H1 (cell line): Measurements from ENCODE around the gene HMGCS2.

ENCODE experiments used
- ATF3 ChIP-seq: IDR thresholded peaks from 2 replicates; pipeline ENCODE4 v1.6.1; 2011; ENCODE audit warnings: low read depth, mild to moderate bottlenecking, low read length; ENCODE audit not compliant: insufficient read depth
- BRCA1 ChIP-seq: IDR thresholded peaks from 2 replicates; pipeline ENCODE4 v1.6.1; 2012; ENCODE audit warnings: low read depth, low read length, improper control_type of control experiment
- CEBPB ChIP-seq: IDR thresholded peaks from 2 replicates; pipeline ENCODE4 v1.6.1; 2012; ENCODE audit warnings: low read depth, low read length
- CHD1 ChIP-seq: IDR thresholded peaks from 2 replicates; pipeline ENCODE4 v1.6.1; 2012; ENCODE audit warnings: low read depth, low read length, improper control_type of control experiment
- CTCF ChIP-seq, 3 experiments: IDR thresholded peaks; 1 replicate in 2 of 3; 2 replicates in 1 of 3; pipeline versions ENCODE4 v1.5.1 to v1.6.1; 2011; ENCODE audit warnings: low read length in 3 of 3, mild to moderate bottlenecking in 3 of 3, inconsistent platforms in 2 of 3, low read depth in 1 of 3, moderate library complexity in 1 of 3; ENCODE audit not compliant: insufficient read depth in 1 of 3; ENCODE audit errors: control extremely low read depth in 1 of 3
- E2F6 ChIP-seq: IDR thresholded peaks from 2 replicates; pipeline ENCODE4 v1.6.1; 2012; ENCODE audit warnings: inconsistent platforms
- EZH2 ChIP-seq: fragments of 200-600 bp; sonication (generic); IDR thresholded peaks from 2 replicates; pipeline ENCODE4 v1.7.1; 2012; ENCODE audit warnings: low read depth, mild to moderate bottlenecking, moderate library complexity, low read length, inconsistent platforms; ENCODE audit not compliant: severe bottlenecking
- MAX ChIP-seq: IDR thresholded peaks from 2 replicates; pipeline ENCODE4 v1.6.1; 2012; ENCODE audit warnings: inconsistent platforms
- POLR2A ChIP-seq, 2 experiments: IDR thresholded peaks; 1 replicate in 1 of 2; 2 replicates in 1 of 2; pipeline ENCODE4 v1.6.1; 2011; ENCODE audit warnings: low read depth in 2 of 2, low read length in 2 of 2, mild to moderate bottlenecking in 2 of 2; ENCODE audit errors: control extremely low read depth in 1 of 2
- POLR2AphosphoS5 ChIP-seq: IDR thresholded peaks from 2 replicates; pipeline ENCODE4 v1.6.1; 2011; ENCODE audit warnings: low read depth, low read length
- RAD21 ChIP-seq, 2 experiments: IDR thresholded peaks in 1 of 2; conservative IDR thresholded peaks in 1 of 2; 2 replicates each; pipeline ENCODE4 v1.6.1; 2011; ENCODE audit warnings: low read depth in 2 of 2, low read length in 2 of 2, improper control_type of control experiment in 1 of 2, inconsistent platforms in 1 of 2, mild to moderate bottlenecking in 1 of 2, moderate library complexity in 1 of 2
- RXRA ChIP-seq: IDR thresholded peaks from 2 replicates; pipeline ENCODE4 v1.6.1; 2011; ENCODE audit warnings: low read depth, mild to moderate bottlenecking, low read length, moderate library complexity; ENCODE audit not compliant: insufficient read depth
- SIRT6 ChIP-seq: IDR thresholded peaks from one replicate; pipeline ENCODE4 v1.7.1; 2012; ENCODE audit warnings: low read length, inconsistent platforms
- TCF12 ChIP-seq: IDR thresholded peaks from 2 replicates; pipeline ENCODE4 v1.6.1; 2011; ENCODE audit warnings: low read depth, mild to moderate bottlenecking, low read length

GRCh38 chr1:119797162-119797561 is 28.5 kb upstream of the HMGCS2 start:
- no peak for TF ChIP-seq BRCA1
- no peak for TF ChIP-seq E2F6
- no peak for TF ChIP-seq CTCF (IDR thresholded peaks at IDR 0.05; ENCODE audit: control extremely low read depth in 1 of 3, insufficient read depth in 1 of 3, low read depth in 1 of 3, low read length in 3 of 3)
- no peak for TF ChIP-seq RXRA
- TF ChIP-seq ATF3: no peak
- no peak for TF ChIP-seq POLR2AphosphoS5
- TF ChIP-seq SIRT6: no peak
- no peak for TF ChIP-seq EZH2
- no peak for TF ChIP-seq RAD21 (IDR thresholded peaks at IDR 0.05 in 1 of 2, conservative IDR thresholded peaks at IDR 0.05 in 1 of 2; ENCODE audit: low read depth in 2 of 2, low read length in 2 of 2)
- no peak for TF ChIP-seq POLR2A (IDR thresholded peaks at IDR 0.05; ENCODE audit: control extremely low read depth in 1 of 2, low read depth in 2 of 2, low read length in 2 of 2)
- no peak for TF ChIP-seq TCF12
- no peak for TF ChIP-seq CHD1
- no peak for TF ChIP-seq MAX
- no peak for TF ChIP-seq CEBPB
